ENCODE data around the gene TSC2.
"Not testable (repeated sequence)": the region's sequence is repeated elsewhere in the genome, so short reads cannot be mapped to it uniquely, and the experiment has no call there.

DNA sequence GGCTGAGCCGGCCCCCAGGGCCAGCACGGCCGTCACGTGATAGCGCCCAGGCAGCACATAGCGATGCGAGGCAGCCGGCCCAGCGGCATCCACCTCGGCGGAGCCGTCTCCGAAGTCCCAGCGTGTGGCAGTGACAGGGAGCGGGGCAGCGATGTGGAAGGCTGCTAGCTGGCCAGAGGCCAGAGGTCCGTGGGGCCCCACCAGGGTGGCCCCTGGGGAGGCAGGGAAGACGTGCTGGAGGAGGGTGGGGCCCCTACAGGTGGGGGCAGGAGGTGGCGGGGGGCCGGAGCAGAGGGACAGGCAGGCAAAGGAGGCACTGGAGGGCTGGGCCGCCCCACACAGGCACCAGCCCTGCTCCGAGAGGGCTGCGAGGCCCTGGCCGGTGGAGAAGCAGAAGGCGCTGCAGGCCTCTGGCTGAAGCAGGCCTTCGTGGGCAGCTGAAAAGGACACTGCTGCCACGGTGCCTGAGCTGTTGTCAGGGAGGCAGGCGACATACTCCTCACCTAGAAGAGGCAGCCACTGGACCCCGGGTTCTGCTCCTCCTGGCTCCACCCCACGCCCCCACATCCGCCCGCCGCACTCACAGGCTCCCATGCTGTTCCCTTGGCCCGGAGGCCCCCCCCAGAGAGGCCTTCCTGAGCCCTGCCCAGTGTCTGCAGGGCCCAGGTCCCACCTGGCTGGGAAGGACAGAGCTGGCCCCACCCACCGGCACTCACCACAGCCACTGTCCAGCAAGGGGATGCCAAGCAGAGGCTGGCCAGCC is 70.4 kb downstream of the TSC2 start:
- TF ChIP-seq, protein P1, sequence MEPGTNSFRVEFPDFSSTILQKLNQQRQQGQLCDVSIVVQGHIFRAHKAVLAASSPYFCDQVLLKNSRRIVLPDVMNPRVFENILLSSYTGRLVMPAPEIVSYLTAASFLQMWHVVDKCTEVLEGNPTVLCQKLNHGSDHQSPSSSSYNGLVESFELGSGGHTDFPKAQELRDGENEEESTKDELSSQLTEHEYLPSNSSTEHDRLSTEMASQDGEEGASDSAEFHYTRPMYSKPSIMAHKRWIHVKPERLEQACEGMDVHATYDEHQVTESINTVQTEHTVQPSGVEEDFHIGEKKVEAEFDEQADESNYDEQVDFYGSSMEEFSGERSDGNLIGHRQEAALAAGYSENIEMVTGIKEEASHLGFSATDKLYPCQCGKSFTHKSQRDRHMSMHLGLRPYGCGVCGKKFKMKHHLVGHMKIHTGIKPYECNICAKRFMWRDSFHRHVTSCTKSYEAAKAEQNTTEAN (CRISPR knock-in tag; IDR thresholded peaks at IDR 0.05) = not testable (repeated sequence)
- not testable (repeated sequence) for TF ChIP-seq JUND (IDR thresholded peaks at IDR 0.05; ENCODE audit: borderline replicate concordance, low read depth, low read length); JUND (tag; IDR thresholded peaks at IDR 0.05; ENCODE audit: borderline replicate concordance, low read depth, low read length); SAP30 (IDR thresholded peaks at IDR 0.05; ENCODE audit: borderline replicate concordance, insufficient read depth, low read depth, low read length, poor library complexity, severe bottlenecking); RBBP5 (IDR thresholded peaks at IDR 0.05; ENCODE audit: borderline replicate concordance, insufficient read depth, low read length, poor library complexity, severe bottlenecking); TOE1 (IDR thresholded peaks at IDR 0.05; ENCODE audit: borderline replicate concordance); TOE1 (CRISPR knock-in tag; IDR thresholded peaks at IDR 0.05; ENCODE audit: borderline replicate concordance, low read depth); MCM3 (IDR thresholded peaks at IDR 0.05); YY1 (IDR thresholded peaks at IDR 0.05; ENCODE audit: borderline replicate concordance in 1 of 3, control insufficient read depth in 1 of 3, extremely low read depth in 1 of 3, insufficient read depth in 3 of 3, insufficient read length in 1 of 3, insufficient replicate concordance in 2 of 3, low read depth in 1 of 3, low read length in 2 of 3); SMAD1 (IDR thresholded peaks at IDR 0.05; ENCODE audit: low read depth, low read length, partially characterized antibody); ZNF232 (CRISPR knock-in tag; IDR thresholded peaks at IDR 0.05)
- TF ChIP-seq, protein P2, sequence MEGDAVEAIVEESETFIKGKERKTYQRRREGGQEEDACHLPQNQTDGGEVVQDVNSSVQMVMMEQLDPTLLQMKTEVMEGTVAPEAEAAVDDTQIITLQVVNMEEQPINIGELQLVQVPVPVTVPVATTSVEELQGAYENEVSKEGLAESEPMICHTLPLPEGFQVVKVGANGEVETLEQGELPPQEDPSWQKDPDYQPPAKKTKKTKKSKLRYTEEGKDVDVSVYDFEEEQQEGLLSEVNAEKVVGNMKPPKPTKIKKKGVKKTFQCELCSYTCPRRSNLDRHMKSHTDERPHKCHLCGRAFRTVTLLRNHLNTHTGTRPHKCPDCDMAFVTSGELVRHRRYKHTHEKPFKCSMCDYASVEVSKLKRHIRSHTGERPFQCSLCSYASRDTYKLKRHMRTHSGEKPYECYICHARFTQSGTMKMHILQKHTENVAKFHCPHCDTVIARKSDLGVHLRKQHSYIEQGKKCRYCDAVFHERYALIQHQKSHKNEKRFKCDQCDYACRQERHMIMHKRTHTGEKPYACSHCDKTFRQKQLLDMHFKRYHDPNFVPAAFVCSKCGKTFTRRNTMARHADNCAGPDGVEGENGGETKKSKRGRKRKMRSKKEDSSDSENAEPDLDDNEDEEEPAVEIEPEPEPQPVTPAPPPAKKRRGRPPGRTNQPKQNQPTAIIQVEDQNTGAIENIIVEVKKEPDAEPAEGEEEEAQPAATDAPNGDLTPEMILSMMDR (IDR thresholded peaks at IDR 0.05 in 2 of 3, conservative IDR thresholded peaks at IDR 0.05 in 1 of 3; ENCODE audit: insufficient read depth in 2 of 3, low read depth in 1 of 3, low read length in 3 of 3) = not testable (repeated sequence)
- TF ChIP-seq, protein P3, sequence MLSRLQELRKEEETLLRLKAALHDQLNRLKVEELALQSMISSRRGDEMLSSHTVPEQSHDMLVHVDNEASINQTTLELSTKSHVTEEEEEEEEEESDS (CRISPR knock-in tag; IDR thresholded peaks at IDR 0.05) = not testable (repeated sequence)
- TF ChIP-seq, protein P4, sequence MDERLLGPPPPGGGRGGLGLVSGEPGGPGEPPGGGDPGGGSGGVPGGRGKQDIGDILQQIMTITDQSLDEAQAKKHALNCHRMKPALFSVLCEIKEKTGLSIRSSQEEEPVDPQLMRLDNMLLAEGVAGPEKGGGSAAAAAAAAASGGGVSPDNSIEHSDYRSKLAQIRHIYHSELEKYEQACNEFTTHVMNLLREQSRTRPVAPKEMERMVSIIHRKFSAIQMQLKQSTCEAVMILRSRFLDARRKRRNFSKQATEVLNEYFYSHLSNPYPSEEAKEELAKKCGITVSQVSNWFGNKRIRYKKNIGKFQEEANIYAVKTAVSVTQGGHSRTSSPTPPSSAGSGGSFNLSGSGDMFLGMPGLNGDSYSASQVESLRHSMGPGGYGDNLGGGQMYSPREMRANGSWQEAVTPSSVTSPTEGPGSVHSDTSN (CRISPR knock-in tag; IDR thresholded peaks at IDR 0.05; ENCODE audit: low read depth) = not testable (repeated sequence)
- TF ChIP-seq, protein P4 (tag; conservative IDR thresholded peaks at IDR 0.05; ENCODE audit: low read depth) = not testable (repeated sequence)
- TF ChIP-seq, protein P5, sequence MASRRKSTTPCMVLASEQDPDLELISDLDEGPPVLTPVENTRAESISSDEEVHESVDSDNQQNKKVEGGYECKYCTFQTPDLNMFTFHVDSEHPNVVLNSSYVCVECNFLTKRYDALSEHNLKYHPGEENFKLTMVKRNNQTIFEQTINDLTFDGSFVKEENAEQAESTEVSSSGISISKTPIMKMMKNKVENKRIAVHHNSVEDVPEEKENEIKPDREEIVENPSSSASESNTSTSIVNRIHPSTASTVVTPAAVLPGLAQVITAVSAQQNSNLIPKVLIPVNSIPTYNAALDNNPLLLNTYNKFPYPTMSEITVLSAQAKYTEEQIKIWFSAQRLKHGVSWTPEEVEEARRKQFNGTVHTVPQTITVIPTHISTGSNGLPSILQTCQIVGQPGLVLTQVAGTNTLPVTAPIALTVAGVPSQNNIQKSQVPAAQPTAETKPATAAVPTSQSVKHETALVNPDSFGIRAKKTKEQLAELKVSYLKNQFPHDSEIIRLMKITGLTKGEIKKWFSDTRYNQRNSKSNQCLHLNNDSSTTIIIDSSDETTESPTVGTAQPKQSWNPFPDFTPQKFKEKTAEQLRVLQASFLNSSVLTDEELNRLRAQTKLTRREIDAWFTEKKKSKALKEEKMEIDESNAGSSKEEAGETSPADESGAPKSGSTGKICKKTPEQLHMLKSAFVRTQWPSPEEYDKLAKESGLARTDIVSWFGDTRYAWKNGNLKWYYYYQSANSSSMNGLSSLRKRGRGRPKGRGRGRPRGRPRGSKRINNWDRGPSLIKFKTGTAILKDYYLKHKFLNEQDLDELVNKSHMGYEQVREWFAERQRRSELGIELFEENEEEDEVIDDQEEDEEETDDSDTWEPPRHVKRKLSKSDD (conservative IDR thresholded peaks at IDR 0.05; ENCODE audit: low read length) = not testable (repeated sequence)

Measured in K562 (cell line).